DMS 273 treated with DMSO at 0.1 percent for 48 hours (cell line): ENCODE measurements around the gene TUBGCP5.
"Not testable (repeated sequence)": the region's sequence is repeated elsewhere in the genome, so short reads cannot be mapped to it uniquely, and the experiment has no call there.

ENCODE experiments used
- DNase-seq: peaks from one replicate; lab custom pipeline; 2025; lab: John Stamatoyannopoulos, UW

TUBGCP5 gene

DNA sequence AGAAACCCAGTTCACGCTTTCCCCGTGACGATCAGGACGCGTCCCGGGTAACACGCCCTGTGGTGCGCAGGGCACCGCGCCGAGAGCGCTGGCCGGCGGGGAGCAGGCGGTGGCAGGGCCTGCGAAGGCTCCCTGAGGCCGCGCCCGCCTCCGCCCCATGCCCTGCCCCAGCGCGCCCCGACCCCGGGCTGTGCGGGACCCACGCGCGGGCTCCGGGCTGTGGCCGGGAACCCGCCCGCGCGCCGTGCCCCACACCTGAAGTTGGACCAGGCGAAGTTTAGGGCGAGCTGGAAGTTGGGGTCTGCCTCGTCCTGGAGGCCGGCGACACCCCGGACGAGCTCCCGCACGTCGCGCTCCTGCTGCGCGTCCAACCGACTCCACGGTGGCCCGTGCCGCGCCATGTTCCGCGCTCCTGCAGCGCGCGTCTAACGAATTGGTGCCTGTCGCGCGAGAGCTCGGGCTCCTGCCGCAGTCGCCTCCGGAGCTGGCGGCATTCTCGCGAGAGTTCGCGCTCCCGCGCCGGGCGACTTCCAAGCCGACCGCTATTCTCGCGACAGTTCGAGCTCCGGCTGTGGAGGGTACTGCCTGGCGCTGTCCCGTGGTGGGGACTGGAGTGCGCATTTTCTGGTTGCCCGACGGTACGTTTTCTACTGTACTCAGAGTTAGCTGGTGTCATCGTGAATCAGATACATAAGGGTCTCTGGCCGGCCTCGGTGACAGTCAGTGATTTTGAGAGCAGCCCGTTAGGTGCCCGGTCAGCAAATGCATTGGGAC lies at the start of gene TUBGCP5:
TUBGCP5 (minus strand) TSS at position 427 of the 774 bp plus-strand sequence; CDS start at position 401, 26 bp downstream.
- peak; percentile 69 for DNase-seq

- DNase-seq = no peak
These were observed 43.7 kb upstream of the TUBGCP5 start for GRCh38 chr15:23083115-23083514.

DNA sequence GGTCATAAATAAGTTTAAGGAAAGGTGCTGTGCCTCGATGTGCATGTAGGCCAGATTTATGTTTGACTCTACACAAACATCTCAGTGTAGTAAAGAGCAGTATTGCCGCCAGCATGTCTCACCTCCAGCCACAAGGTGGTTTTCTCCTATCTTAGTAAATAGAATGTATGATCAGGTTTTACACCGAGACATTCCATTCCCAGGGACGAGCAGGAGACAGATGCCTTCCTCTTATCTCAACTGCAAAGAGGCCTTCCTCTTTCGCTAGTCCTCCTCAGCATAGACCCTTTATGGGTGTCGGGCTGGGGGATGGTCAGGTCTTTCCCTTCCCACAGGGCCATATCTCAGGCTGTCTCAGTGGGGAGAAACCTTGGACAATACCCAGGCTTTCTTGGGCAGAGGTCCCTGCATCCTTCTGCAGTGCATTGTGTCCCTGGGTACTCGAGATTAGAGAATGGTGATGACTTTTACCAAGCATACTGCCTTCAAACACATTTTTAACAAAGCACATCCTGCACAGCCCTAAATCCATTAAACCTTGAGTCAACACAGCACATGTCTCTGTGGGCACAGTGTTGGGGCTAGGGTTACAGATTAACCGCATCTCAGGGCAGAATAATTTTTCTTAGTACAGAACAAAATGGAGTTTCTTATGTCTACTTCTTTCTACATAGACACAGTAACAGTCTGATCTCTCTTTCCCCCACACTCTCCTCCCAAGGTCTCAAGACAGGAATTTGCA lies 42.8 kb upstream of the TUBGCP5 start:
- DNase-seq = not testable (repeated sequence)

- no peak for DNase-seq
These were observed 41.9 kb upstream of the TUBGCP5 start for GRCh38 chr15:23081271-23081670.

- no peak for DNase-seq
These were observed 40.4 kb upstream of the TUBGCP5 start for GRCh38 chr15:23079766-23080165.

- no peak for DNase-seq
These were observed 36.6 kb upstream of the TUBGCP5 start for GRCh38 chr15:23075927-23076326.

- no peak for DNase-seq
These were observed 35.3 kb upstream of the TUBGCP5 start for GRCh38 chr15:23074684-23075083.

DNA sequence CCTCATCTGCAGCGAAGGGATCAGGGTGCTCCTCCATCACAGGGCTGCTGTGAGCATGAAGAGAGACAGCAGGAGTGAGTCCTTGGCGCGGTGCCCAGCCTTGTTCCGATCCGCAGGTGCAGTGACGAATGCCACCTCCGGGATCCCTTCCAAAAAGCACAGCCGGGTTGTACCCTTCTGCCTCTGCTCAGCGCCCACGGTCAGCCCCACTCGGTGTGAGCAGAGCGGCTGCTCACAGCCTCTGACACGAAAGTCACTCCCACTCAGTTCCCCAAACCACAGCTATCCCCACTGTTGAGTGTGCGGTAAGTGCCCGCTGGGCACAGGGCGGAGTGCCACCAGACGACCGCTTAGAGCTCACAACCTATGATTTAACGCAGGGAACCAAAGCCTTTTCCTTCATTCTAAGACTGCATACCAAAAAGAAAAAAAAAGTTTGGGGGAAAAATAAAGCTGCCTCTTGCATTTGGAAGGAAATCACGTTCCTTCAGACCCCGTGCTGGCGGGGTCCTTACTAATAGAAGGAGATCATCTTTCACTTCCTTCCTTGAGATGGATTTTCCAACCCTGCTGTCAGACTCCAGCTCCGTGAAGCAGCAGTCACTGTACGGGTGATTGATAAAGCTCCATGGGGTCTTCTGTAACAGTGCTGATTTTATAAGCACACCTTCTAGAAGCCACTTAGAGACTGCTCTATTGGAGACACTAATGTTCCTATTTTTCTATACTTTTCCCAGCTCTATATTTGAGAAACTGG lies 34.7 kb upstream of the TUBGCP5 start:
- no peak for DNase-seq

DNA sequence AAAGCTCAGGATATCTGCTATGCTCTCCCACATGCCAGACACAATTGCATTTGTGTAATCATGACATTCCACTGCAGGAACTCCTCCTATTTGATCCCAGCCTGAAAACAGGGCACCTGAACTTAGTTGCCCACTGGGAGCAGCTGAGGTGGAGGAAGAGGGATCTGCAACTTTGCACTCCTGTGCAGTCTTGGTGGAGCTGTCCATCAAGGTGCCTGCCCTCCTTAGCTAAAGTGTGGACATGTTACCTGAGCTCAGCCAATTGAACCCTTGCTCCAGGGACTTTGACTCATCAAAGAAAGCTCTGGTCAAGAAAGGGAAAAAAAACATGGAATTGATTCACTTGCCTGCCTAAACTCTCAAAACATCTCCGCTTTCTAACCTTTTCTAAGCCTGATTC lies 33.3 kb upstream of the TUBGCP5 start:
- DNase-seq = no peak

- no peak for DNase-seq
These were observed 30.3 kb upstream of the TUBGCP5 start for GRCh38 chr15:23069496-23070166.

DNA sequence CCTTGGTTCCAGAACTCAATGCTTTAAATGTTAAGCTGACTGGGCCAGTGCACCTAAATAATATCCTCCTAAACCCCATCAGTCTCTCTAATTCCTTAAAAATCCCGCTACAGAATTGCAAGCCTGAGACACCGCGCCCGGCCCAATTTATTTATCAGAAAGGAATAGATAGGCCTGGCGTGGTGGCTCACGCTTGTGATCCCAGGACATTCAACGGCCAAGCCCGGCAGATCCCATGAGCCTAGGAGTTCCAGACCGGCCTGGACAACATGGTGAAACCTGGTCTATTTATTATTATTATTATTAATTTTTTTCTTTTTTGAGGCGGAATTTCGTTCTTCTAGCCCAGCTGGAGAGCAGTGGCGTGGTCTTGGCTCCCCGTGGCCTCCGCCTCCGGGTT lies 28.0 kb upstream of the TUBGCP5 start:
- DNase-seq = no peak

GRCh38 chr15:23065836-23066235 lies 26.5 kb upstream of the TUBGCP5 start:
- no peak for DNase-seq

GRCh38 chr15:23064156-23064555 lies 24.8 kb upstream of the TUBGCP5 start:
- no peak for DNase-seq

GRCh38 chr15:23057707-23058106 lies 18.3 kb upstream of the TUBGCP5 start:
- DNase-seq = no peak

GRCh38 chr15:23055316-23055715 lies 15.9 kb upstream of the TUBGCP5 start:
- DNase-seq = no peak

DNA sequence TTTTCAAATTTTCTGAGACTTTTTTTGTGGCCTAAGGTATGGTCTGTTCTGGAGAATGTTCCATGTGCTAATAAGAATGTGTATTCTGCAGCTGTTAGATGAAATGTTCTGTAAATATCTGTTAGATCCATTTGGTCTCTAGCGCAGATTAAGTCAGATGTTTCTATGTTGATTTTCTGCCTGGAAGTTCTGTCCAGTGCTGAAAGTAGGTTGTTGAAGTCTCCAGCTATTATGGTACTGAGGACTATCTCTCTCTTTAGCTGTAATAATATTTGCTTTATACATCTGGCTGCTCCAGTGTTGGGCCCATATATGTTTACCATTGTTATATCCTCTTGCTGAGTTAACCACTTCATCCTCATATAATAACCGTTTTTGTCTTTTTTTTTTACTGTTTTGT lies 13.2 kb upstream of the TUBGCP5 start:
- DNase-seq = no peak

DNA sequence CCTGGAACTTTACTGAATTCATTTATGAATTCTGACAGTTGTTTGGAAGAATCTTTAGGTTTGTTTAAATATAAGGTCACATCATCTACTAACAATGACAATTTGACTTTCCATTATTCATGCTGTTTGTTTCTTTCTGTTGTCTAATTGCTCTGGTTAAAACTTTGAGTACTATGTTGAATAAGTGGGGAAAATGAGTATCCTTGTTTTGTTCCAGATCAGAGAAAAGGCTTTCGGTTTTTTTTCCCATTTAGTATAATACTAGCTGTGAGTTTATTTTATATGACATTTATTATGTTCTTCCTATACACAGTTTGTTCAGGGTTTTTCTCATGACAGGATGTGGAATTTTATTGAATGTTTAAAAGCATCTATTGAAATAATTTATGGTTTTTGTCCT lies 11.3 kb upstream of the TUBGCP5 start:
- no peak for DNase-seq

DNA sequence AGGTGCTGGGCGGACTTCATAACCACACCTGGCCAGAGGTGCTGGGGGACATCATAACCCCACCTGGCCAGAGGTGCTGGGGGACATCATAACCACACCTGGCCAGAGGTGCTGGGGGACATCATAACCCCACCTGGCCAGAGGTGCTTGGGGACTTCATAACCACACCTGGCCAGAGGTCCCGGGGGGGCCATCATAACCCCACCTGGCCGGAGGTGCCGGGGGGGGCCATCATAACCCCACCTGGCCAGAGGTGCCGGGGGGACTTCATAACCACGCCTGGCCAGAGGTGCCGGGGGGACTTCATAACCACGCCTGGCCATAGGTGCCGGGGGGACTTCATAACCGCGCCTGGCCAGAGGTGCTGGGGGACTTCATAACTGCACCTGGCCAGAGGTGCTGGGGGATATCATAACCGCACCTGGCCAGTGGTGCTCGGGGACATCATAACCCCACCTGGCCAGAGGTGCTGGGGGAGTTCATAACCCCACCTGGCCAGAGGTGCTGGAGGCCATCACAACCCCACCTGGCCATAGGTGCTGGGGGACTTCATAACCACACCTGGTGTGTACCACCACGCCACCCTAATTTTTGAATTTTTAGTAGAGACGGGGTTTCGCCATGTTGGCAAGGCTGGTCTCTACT lies 10.7 kb upstream of the TUBGCP5 start:
- no peak for DNase-seq

DNA sequence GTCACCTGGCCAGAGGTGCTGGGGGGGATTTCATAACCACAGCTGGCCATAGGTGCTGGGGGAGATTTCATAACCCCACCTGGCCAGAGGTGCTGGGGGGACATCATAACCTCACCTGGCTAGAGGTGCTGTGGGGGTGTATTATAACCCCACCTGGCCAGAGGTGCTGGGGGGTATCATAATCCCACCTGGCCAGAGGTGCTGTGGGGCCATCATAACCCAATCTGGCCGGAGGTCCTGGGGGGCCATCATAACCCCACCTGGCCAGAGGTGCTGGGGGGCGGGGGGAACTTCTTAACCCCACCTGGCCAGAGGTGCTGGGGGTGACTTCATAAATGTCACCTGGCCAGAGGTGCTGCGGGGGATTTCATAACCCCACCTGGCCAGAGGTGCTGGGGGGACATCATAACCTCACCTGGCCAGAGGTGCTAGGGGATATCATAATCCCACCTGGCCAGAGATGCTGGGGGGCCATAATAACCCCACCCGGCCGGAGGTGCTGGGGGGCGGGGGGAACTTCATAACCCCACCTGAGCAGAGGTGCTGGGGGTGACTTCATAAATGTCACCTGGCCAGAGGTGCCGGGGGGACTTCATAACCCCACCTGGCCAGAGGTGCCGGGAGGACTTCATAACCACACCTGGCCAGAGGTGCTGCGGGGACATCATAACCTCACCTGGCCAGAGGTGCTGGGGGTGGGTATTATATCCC lies 9.4 kb upstream of the TUBGCP5 start:
- not testable (repeated sequence) for DNase-seq

- not testable (repeated sequence) for DNase-seq
These were observed 4.6 kb upstream of the TUBGCP5 start for GRCh38 chr15:23043987-23044386.

GRCh38 chr15:23043535-23043934 lies 4.2 kb upstream of the TUBGCP5 start:
- not testable (repeated sequence) for DNase-seq
